Skeletal muscle tissue (tissue), 4 donors: ENCODE data around the gene STRA6. TPM values are rescaled to one million over a fixed set of nuclear protein-coding genes. Genes with fewer than 3 reads are reported as not detected.

Experiments
- H3K27ac ChIP-seq: one replicate; pipeline ENCODE4 v1.7.0; 2013; ENCODE audit warnings: mild to moderate bottlenecking, low read depth, low read length, inconsistent platforms
- H3K27me3 ChIP-seq, 3 donors: one replicate each; pipeline ENCODE4 v1.7.0; 2013; ENCODE audit warnings: low read length in 3 of 3; ENCODE audit not compliant: control insufficient read depth in 3 of 3, insufficient read depth in 3 of 3
- H3K36me3 ChIP-seq, 3 donors: one replicate each; pipeline ENCODE4 v1.7.0; 2013; ENCODE audit warnings: low read length in 3 of 3; ENCODE audit not compliant: control insufficient read depth in 3 of 3, insufficient read depth in 3 of 3
- H3K4me1 ChIP-seq, 3 donors: one replicate each; pipeline ENCODE4 v1.7.0; 2013; ENCODE audit warnings: low read length in 3 of 3, mild to moderate bottlenecking in 3 of 3; ENCODE audit not compliant: control insufficient read depth in 3 of 3, insufficient read depth in 3 of 3
- H3K4me3 ChIP-seq, 3 donors: one replicate each; pipeline ENCODE4 v1.7.0; 2013; ENCODE audit warnings: low read length in 3 of 3
- H3K9ac ChIP-seq, 3 donors: one replicate each; pipeline ENCODE4 v1.7.0; 2013; ENCODE audit warnings: low read length in 3 of 3, mild to moderate bottlenecking in 3 of 3, moderate library complexity in 2 of 3, low read depth in 1 of 3
- H3K9me3 ChIP-seq, 3 donors: one replicate each; pipeline ENCODE4 v1.7.0; 2013; ENCODE audit warnings: low read length in 3 of 3; ENCODE audit not compliant: control insufficient read depth in 3 of 3
- total RNA-seq: library from RNA; depleted of rRNA; stranded (reverse); fragments of >200 nt; gene quantifications from one replicate; pipeline ENCODE4 v1.2.3, GENCODE V29; 2014
- donor health status: Osteomylitis.

Gene STRA6, protein sequence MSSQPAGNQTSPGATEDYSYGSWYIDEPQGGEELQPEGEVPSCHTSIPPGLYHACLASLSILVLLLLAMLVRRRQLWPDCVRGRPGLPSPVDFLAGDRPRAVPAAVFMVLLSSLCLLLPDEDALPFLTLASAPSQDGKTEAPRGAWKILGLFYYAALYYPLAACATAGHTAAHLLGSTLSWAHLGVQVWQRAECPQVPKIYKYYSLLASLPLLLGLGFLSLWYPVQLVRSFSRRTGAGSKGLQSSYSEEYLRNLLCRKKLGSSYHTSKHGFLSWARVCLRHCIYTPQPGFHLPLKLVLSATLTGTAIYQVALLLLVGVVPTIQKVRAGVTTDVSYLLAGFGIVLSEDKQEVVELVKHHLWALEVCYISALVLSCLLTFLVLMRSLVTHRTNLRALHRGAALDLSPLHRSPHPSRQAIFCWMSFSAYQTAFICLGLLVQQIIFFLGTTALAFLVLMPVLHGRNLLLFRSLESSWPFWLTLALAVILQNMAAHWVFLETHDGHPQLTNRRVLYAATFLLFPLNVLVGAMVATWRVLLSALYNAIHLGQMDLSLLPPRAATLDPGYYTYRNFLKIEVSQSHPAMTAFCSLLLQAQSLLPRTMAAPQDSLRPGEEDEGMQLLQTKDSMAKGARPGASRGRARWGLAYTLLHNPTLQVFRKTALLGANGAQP
- 1.0 TPM for total RNA-seq

DNA sequence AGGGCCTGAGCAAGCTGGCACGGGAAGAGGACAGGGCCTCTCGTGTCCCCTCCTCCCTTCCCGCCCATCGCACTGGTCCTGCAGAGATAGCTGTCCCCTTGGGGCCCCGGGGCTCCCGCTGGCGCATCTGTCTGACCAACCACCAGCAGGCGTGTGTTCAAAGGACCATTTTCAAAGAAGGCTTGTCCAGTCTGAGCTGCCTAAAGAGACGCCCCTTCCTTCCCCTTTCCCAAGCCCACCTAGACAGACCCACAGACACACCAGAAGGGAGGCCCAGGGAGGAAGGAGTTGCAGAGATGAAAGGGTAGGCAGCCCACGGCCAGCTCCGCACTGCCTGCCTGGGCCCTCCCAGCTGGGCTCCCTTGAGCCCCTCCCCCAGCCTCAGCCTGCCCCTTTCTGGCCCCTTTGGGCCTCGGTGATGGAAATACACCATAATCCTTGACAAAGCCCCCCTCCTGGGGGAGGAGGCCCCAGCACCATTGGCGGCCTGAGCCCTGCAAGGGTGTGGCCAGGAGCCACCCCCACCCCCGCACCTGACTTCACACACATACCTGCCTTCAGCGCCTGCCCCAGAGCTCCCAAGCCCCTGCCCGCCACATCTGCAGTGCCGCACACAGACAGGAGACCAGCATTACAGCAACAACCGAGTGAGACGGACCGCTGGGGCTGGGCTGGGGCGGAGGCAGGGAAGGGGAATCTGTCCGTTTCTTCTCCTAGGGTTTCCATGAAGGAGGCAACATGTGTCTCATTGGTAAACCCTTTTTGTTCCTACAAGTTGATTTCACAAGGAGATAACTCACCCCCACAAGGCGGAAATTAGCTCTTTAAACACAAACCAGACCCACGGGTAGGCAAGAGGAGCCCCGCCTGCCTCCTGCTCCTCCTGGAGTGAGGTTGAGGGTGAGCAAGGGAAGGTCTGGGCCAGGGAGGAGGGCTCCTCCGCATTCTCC lies at the start of gene STRA6:
TSS of gene STRA6 (minus strand) at position 336 of the 950 bp plus-strand sequence. CDS start 520 bp downstream, outside the sequence.
- Histone ChIP-seq H3K27me3 (peaks cover 0 to 13% (median 8%) of the 10 kb centered on the region in 3 donors), H3K36me3 (no peaks in the 10 kb centered on the region), H3K4me1 (peaks cover 9 to 10% (median 9%) of the 10 kb centered on the region in 3 donors), H3K9me3 (no peaks in the 10 kb centered on the region), H3K4me3 (no peak within 1 kb of the TSS), H3K27ac (no peak within 1 kb of the TSS), H3K9ac (no peak within 1 kb of the TSS)

GRCh38 chr15:74252291-74252690 lies 49.7 kb upstream of the STRA6 start:
- Histone ChIP-seq H3K27me3 (peaks cover 0 to 4% (median 0%) of the 10 kb centered on the region in 3 donors), H3K4me3 (no peak overlapping the region), H3K9me3 (no peaks in the 10 kb centered on the region), H3K4me1 (peaks cover 28 to 41% (median 39%) of the 10 kb centered on the region in 3 donors), H3K36me3 (no peaks in the 10 kb centered on the region), H3K9ac (peak overlapping the region in 1 of 3 donors; percentile 50), H3K27ac (no peak overlapping the region)

- Histone ChIP-seq H3K27me3 (no peaks in the 10 kb centered on the region), H3K36me3 (no peaks in the 10 kb centered on the region), H3K9ac (peak overlapping the region in 2 of 3 donors; percentile 20 to 75), H3K27ac (peak overlapping the region; percentile 76), H3K9me3 (no peaks in the 10 kb centered on the region), H3K4me3 (peak overlapping the region in 1 of 3 donors; percentile 29), H3K4me1 (peaks cover 28 to 41% (median 39%) of the 10 kb centered on the region in 3 donors)
Observed at GRCh38 chr15:74251131-74251811, 48.7 kb upstream of the STRA6 start.

GRCh38 chr15:74250266-74250665 lies 47.7 kb upstream of the STRA6 start:
- no peaks in the 10 kb centered on the region for H3K9me3 ChIP-seq
- H3K27me3 ChIP-seq = peaks cover 0 to 3% (median under 1%) of the 10 kb centered on the region in 3 donors
- no peak overlapping the region for H3K4me3 ChIP-seq
- no peaks in the 10 kb centered on the region for H3K36me3 ChIP-seq
- H3K9ac ChIP-seq = peak overlapping the region in 1 of 3 donors; percentile 75
- H3K4me1 ChIP-seq = peaks cover 28 to 42% (median 41%) of the 10 kb centered on the region in 3 donors
- peak overlapping the region; percentile 76 for H3K27ac ChIP-seq

- Histone ChIP-seq H3K9ac (no peak overlapping the region), H3K4me1 (peaks cover 16 to 40% (median 36%) of the 10 kb centered on the region in 3 donors), H3K4me3 (no peak overlapping the region), H3K9me3 (no peaks in the 10 kb centered on the region), H3K27me3 (peaks cover 6 to 12% (median 7%) of the 10 kb centered on the region in 3 donors), H3K36me3 (no peaks in the 10 kb centered on the region), H3K27ac (no peak overlapping the region)
Observed at GRCh38 chr15:74245342-74245931, 42.9 kb upstream of the STRA6 start.

DNA sequence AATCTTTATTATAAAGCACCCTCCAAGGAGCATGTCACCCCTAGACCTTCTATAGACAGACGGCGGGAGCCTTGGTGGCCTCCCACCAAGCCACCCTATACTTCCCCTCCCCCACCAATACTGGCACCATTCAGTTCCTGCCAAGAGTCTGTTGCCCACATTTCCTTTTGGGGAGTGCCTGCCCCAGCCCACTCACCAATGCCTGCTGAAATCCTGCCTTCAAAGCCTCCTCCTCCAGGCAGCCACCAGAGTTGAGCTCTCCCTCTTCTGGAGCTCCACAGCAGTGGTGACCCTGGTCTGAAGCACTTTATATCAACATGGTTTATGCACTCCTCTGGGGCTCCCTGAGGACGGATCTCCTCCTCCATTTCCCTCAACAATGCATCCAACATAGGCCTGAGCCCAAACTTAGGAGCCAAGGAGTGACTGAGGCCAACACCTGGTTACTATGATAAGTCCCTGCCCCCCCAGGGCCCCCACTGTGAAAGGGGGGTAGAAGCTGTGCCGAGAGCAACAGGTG lies 42.3 kb upstream of the STRA6 start:
- H3K9me3 ChIP-seq = no peaks in the 10 kb centered on the region
- no peak overlapping the region for H3K9ac ChIP-seq

DNA sequence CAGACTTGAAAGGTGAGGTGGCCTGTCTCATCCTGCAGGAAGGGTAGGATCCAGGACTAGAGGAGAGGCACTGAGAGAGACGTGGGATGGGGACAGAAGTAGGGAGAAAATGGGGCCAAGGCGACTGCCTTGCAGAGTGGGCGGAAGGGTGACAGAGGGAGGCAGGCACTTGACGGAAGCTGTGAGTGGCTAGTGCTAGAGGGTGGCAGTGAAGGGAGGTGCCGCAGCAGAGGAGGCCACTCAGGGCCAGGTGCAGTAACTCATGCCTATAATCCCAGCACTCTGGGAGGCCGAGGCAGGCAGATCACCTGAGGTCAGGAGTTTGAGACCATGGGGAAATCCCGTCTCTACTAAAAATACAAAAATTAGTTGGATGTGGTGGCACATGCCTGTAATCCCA lies 40.8 kb upstream of the STRA6 start:
- H3K4me1 ChIP-seq = peaks cover 16 to 43% (median 39%) of the 10 kb centered on the region in 3 donors
- no peak overlapping the region for H3K9ac ChIP-seq
- H3K27ac ChIP-seq = no peak overlapping the region
- H3K4me3 ChIP-seq = no peak overlapping the region
- no peaks in the 10 kb centered on the region for H3K9me3 ChIP-seq
- peaks cover 6 to 12% (median 7%) of the 10 kb centered on the region in 3 donors for H3K27me3 ChIP-seq
- no peaks in the 10 kb centered on the region for H3K36me3 ChIP-seq

More for the DNA sequence above, 42.3 kb upstream of the STRA6 start:
- Histone ChIP-seq H3K36me3 (no peaks in the 10 kb centered on the region), H3K4me3 (no peak overlapping the region), H3K4me1 (peaks cover 16 to 40% (median 36%) of the 10 kb centered on the region in 3 donors), H3K27me3 (peaks cover 6 to 12% (median 7%) of the 10 kb centered on the region in 3 donors), H3K27ac (no peak overlapping the region)

GRCh38 chr15:74242441-74243185 lies 40.0 kb upstream of the STRA6 start:
- H3K36me3 ChIP-seq = no peaks in the 10 kb centered on the region
- H3K4me3 ChIP-seq = no peak overlapping the region
- H3K9me3 ChIP-seq = no peaks in the 10 kb centered on the region
- no peak overlapping the region for H3K27ac ChIP-seq
- peaks cover 6 to 12% (median 7%) of the 10 kb centered on the region in 3 donors for H3K27me3 ChIP-seq
- H3K9ac ChIP-seq = no peak overlapping the region
- peaks cover 16 to 43% (median 39%) of the 10 kb centered on the region in 3 donors for H3K4me1 ChIP-seq
